GM12865 (cell line): Measurements from ENCODE around the gene ADAMTS3.
A peak's percentile ranks its signal among the peaks of the same experiment; 100 is the strongest.

Experiments used
- DNase-seq: peaks from one replicate; pipeline ENCODE4 v3.0.0; 2010; ENCODE audit warnings: low read depth
- H3K4me3 ChIP-seq: 2 replicates; pipeline ENCODE4 v1.5.1; 2011; ENCODE audit warnings: mild to moderate bottlenecking, low read depth, low read length, control low read depth
- TF ChIP-seq, protein P1 (sequence below): IDR thresholded peaks from 2 replicates; pipeline ENCODE4 v1.5.1; 2011; ENCODE audit warnings: low read length, control low read depth, low read depth, inconsistent platforms; ENCODE audit not compliant: insufficient read depth; ENCODE audit errors: missing control alignments

ADAMTS3 gene

DNA sequence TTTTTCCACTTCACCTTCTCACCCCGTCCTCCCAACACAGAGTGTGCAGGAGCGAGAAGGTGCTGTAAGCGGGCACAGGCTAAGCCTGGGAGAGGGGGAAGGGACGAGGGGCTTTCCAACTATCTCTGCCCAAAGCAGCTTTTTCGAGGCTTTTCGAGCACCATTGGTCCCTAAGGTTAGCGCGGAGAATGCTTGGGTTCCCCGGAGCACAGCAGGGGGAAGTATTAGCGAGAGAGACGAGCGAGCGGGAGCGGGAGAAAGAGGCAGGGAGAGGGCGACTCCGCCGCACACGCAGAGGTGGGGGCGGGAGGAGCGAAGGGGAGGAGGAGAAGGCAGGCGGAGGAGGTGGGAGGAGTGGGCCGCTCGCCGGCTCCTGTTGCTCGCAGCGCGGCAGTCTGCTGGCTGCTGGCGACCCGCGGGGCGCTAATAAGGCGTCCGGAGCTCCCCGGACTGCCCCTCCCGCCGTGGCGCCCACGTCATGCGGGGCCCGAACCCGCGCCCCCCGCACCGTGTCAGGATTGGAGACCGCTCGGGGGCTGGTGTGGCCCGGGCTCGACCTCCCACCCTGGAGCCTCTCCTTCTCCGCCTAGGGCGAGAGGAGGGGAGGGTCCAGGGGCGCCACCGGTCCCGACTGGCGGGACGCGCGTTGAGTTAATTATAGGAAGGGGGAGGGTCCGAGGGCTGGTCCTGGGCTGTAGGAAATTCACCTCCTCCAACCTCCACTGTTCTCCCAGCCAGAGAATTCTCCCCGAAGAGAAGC is at the start of gene ADAMTS3:
TSS of gene ADAMTS3 (minus strand) at position 263 of the 760 bp plus-strand sequence. CDS start 459 bp downstream, outside the sequence.
- DNase-seq: peak; percentile 4
- H3K4me3 ChIP-seq: peak within 1 kb of the TSS; percentile 27
- TF ChIP-seq, protein P1, sequence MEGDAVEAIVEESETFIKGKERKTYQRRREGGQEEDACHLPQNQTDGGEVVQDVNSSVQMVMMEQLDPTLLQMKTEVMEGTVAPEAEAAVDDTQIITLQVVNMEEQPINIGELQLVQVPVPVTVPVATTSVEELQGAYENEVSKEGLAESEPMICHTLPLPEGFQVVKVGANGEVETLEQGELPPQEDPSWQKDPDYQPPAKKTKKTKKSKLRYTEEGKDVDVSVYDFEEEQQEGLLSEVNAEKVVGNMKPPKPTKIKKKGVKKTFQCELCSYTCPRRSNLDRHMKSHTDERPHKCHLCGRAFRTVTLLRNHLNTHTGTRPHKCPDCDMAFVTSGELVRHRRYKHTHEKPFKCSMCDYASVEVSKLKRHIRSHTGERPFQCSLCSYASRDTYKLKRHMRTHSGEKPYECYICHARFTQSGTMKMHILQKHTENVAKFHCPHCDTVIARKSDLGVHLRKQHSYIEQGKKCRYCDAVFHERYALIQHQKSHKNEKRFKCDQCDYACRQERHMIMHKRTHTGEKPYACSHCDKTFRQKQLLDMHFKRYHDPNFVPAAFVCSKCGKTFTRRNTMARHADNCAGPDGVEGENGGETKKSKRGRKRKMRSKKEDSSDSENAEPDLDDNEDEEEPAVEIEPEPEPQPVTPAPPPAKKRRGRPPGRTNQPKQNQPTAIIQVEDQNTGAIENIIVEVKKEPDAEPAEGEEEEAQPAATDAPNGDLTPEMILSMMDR: no peak

DNA sequence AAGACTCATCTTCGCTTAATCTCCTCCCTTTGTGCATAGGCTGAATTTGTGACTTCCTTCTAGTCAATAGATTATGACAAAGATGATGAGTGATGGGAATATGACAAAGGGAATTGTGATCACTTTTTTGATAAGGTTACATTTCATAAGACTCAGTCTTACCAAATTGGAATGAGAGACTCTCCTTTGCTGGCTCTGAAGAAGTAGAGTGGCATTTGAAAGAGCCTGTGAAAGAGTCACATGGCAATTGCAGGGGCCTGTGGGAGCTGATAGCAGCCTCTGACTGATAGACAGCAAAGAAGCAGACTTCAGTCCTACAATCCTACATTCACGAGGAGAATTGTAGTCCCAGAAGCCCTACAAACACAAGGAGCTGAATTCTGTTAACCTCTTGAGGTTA is 44.9 kb upstream of the ADAMTS3 start:
- TF ChIP-seq, protein P1: no peak
- no peak for DNase-seq
- no peak overlapping the region for H3K4me3 ChIP-seq

DNA sequence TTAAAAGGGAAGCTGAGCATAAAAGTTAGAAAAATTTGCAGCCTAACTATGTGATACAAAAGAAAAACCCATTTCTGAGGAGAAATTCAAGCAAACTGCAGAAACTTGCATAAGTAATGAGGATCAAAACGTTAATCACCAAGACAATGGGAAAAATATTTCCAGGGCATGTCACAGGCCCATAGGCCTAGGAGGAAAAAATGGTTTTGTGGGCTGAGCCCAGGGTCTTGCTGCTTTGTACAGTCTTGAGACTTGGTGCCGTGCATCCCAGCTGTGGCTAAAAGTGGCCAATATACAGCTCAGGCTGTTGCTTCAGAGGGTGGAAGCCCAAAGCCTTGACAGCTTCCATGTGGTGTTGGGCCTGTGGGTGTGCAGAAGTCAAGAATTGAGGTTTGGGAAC is 37.7 kb upstream of the ADAMTS3 start:
- H3K4me3 ChIP-seq: no peak overlapping the region
- TF ChIP-seq, protein P1: no peak

DNA sequence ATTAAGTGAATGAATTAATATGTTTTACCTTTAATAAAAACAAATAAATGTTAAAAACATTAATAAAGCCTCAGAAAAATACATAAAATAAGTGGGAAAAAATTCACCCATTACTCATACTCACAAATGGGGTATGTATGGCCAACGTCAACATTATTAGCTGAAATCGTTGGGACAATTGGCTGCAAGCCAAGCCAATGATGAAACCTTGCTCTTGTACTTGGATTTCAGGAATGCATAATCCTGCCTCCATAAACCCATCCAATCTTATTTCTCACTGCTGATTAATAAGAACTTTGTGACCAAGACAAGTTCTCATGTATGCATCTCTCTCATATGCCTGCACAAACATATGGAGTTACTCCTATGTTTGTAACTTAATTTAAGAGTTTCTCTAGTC is 35.3 kb upstream of the ADAMTS3 start:
- H3K4me3 ChIP-seq: no peak overlapping the region
- TF ChIP-seq, protein P1: no peak
- no peak for DNase-seq

More for the DNA sequence above, 37.7 kb upstream of the ADAMTS3 start:
- no peak for DNase-seq

DNA sequence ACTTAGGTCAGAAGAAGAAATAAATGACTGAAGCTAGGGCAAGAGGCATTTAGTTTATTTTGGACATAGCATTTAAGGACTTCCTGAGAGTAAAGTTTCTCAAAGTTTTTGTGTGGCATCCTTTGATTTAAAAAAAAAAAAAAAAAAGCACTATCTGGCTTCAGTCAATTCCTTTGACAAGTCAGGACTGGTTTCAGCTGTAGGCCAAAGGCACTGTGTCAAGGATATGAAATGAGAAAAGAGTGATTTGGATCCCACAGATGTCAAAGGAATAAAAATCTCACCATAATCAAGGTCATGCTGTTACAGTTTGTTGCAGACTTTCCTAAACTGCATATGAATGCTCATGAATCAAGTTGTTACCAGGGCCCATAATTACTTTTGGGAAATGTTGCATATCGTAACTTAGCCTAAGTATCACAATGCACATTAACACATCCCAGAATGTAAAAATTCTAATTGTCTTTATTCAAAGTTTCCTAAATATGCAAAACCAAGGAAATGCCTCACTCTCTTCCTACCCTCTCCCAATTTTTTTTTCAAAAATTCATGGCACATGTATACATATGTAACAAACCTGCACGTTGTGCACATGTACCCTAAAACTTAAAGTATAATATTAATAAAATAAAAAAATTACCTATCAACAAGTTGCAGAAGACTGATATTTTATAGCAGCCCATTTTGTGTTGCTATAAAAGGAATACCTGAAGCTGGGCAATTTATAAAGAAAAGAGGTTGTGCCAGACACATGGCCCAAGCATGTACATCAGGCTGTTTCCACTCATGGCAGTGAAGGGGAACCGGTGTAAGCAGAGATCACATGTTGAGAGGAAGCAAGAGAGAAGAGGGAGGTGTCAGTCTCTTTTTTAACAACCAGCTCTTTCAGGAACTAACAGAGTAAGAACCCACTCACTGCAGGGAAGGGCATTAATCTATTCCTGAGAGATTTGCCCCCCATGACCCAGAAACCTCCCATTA is 33.7 kb upstream of the ADAMTS3 start:
- DNase-seq: no peak
- no peak overlapping the region for H3K4me3 ChIP-seq
- TF ChIP-seq, protein P1: no peak

DNA sequence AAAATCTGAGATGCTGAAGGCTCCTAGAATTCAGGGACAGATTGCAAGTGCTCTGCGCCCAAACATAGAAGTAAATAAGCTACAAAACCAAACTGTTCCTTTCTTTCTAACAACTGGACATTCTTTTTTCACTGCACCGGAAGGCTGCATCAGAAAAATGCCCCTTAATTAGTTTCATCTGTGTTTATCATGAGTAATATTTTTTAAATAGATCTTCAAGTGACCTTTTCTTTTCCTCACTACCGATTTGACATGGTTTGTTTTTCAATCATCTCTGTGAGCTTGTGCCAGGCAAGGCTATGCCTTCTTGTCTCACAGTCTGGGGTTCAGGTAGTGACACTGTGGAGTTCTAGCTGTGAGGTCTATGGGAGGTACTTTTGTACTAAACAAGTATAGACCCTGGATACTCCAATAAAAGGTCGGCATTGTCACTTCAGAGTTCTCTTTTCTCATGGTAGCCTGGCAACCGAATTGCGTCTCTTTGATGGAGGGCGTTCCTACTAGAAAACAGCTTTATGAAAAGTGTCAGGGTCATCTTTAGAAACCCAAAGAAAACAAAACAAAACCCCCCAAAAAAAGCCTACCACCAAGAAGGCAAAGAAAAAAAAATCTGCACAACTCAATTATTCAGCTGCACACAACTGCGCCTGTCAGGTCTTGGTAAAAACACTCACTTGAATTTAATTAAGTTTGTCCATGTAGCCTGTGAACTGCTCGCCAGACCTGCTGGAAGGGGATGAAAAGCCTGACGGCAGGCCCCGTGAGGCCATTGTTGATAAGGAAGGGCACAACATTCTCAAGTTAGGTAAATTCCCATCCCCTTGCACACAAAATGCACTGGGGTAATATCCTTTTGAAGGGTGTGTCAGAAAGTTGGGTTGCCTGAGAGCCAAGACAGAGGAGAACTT is 22.8 kb upstream of the ADAMTS3 start:
- no peak overlapping the region for H3K4me3 ChIP-seq
- no peak for DNase-seq
- TF ChIP-seq, protein P1: no peak
